GM19351 (cell line): ENCODE data around the gene SLCO4A1.

Experiments
- ATAC-seq: cut with Tn5 transposase; IDR thresholded peaks from one replicate; pipeline ENCODE4 v1.9.1; 2021; ENCODE audit warnings: mild to moderate bottlenecking, moderate library complexity; ENCODE audit not compliant: unreplicated experiment

SLCO4A1 gene

GRCh38 chr20:62636446-62636845 lies 5.9 kb upstream of the SLCO4A1 start:
- no peak for ATAC-seq

- no peak for ATAC-seq
These were observed 5.2 kb upstream of the SLCO4A1 start for GRCh38 chr20:62637110-62637509.

GRCh38 chr20:62637521-62638054 lies 4.7 kb upstream of the SLCO4A1 start:
- no peak for ATAC-seq

DNA sequence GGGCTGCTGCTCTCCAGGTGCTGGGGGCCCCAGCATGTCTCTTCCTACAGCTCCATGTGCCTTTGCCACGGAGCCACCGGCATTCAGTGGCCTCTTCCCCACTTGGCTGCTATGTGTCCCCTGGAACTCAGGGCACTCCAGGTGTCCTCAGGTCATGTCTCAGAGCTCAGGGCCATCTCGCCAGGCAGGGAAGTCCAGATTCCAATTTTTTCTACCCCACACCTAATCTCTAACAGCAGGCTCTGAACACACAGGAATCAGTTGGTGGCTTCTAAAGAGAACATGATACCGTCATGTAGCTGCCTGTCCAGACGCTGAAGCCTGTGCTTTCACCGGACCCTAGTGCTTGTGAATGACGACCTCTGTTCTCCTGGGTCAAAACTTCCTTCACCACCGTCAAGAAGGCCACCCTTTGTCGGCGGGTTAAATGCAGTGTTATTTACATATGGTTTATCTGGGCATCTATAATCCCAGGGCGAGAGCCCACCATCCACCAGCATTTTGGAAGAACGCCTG lies 4.2 kb upstream of the SLCO4A1 start:
- no peak for ATAC-seq

GRCh38 chr20:62638679-62639406 lies 3.5 kb upstream of the SLCO4A1 start:
- ATAC-seq, result no peak

GRCh38 chr20:62639765-62640164 lies 2.5 kb upstream of the SLCO4A1 start:
- ATAC-seq, result no peak

GRCh38 chr20:62640870-62641269 lies 1.4 kb upstream of the SLCO4A1 start:
- no peak for ATAC-seq

DNA sequence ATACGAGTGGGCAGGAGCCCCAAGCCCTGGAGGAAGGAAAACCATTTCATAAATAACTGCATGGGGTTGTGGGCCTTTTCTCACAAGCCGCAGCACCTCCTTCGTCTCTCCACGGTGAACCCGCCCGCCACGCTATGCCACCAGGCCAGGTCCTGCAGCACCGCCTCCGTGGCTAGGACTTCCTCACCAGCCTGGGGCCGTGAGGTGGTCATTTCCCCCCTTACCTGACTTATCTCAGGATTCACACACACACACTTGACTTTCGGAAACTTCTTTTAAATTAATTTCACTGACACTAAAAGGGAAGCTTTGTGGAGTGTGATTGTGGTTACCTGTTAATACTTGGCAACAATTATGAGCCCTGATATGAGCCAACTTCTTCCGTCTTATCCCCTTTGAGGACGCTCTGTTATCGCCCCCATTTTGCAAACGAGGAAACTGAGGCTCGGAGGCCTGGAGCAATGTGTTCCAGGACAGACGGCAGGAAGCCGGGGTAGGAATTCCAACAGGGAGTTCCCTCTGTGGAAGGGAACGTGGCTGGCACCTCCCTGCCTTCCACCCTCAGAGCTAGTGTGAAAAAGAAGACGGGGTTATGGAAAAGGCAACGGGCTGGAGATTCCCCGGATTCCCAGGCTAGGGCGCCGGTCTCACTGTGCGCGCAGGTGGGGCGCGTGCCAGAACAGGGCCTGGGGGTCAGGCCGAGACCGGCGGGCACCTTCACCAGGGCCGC lies 817 bp upstream of the SLCO4A1 start:
- ATAC-seq, result no peak

- peak; percentile 18 for ATAC-seq
These were observed 590 bp downstream of the SLCO4A1 start for GRCh38 chr20:62642666-62643520.

- no peak for ATAC-seq
These were observed 1.3 kb downstream of the SLCO4A1 start for GRCh38 chr20:62643521-62644043.

DNA sequence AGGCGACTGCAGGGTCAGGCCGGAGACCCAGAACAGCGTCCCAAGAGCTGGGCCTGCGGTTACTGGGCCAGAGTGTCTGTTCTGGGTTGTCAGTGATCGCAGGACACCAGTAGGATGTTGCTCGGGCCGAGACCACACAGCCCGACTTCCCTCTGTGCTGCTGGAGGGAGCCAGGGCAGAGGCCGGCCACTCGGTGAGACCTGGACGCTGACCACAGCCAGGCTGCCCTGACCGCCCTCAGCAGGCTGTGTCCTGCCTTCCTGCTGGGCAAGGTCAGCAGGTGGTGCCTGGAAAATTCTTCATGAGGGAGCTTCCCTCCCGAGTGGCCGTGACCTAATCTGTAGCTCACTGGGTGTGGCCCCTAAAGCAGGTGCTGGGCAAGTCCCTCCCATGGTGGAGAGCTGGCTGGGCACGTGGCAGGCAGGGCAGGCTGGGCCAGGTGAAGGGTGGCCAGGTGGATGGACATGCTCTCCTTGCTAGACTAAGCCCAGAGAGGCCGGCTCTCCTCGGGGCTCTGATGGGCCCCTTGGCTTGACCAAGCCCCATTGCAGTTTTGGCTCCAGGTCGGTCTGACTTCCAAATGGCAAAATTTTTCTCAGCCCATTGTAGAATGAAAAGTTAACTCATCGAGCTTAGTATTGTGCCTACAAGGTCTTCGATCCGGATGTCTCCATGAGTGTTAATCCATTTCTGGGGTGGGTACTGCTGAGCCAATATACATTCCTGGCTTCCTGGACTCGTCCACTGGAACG lies 1.9 kb downstream of the SLCO4A1 start:
- no peak for ATAC-seq

- ATAC-seq, result no peak
These were observed 2.6 kb downstream of the SLCO4A1 start for GRCh38 chr20:62644802-62645496.

GRCh38 chr20:62645613-62646012 lies 3.3 kb downstream of the SLCO4A1 start:
- no peak for ATAC-seq

- no peak for ATAC-seq
These were observed 4.7 kb downstream of the SLCO4A1 start for GRCh38 chr20:62646851-62647520.

GRCh38 chr20:62647521-62648317 lies 5.4 kb downstream of the SLCO4A1 start:
- ATAC-seq, result no peak

DNA sequence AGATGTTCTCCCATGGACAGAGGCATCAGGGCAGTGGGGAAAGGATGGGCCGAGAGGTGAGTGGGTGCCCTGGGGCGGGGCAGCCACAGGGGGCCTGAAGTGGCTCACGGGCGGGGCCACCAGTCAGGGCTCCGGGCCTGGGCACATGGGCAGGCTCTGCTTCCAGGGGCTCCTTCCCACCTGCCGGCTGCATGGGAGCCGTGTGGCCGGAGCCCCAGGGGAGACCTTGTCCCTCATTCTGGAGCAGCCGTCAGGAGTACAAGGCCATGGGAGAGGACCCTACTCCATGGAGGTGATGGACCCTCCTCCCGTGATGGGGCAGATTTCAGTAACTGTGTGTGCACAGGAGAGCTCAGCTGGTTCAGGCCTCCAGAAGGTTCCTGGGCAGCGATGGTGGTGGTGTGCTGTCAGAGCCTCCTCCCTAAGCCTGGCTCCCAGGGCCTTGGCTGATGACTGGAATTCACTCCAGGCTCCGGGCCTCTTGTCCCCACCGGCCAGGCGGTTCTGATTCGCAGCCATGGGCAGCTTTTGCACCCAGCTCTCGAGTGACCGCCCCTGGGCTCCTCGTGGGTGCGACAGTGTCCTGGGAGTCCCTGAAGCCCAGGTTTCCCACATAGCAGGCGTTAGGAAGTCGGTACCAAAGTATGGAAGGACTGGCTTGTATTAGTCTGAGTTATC lies 6.2 kb downstream of the SLCO4A1 start:
- ATAC-seq, result no peak

DNA sequence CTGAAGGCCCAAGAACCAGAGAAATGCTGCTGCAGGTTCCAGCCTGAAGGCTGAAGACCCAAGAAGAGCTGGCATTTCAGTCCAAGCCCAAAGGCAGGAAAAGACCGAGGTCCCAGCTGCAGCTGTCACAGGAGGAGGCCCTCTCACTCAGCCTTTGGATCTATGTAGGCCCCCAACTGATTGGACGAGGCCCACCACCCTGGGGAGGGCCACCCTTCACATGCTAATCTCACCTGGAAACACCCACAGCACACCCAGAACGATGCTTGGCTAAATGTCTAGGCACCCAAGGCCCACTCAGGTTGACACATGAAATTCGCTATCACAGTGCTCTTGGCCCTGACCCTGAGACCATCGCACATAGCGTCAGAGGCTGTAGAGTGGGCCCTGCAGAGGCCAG lies 6.8 kb downstream of the SLCO4A1 start:
- no peak for ATAC-seq
